ENCODE data around the gene RDH5. TPM values are rescaled to one million over a fixed set of nuclear protein-coding genes. Genes with fewer than 3 reads are reported as not detected.

The RDH5 gene
- 16.7 and 47.7 TPM in 2 replicates for total RNA-seq

GRCh38 chr12:55720071-55720564 is at the start of gene RDH5:
Gene RDH5, plus strand, starts transcription at chr12:55720393. Its CDS starts 792 bp downstream, at chr12:55721185.

GRCh38 chr12:55707841-55708694 is 12.1 kb upstream of the RDH5 start, which contains the start of gene ITGA7:
Gene ITGA7, minus strand, starts transcription at chr12:55707904. Its CDS starts 222 bp downstream, at chr12:55707682.

GRCh38 chr12:55715833-55716581 is 4.2 kb upstream of the RDH5 start, which contains the start of gene BLOC1S1:
Gene BLOC1S1, plus strand, starts transcription at chr12:55716046. Its CDS starts 6 bp downstream, at chr12:55716052.

GRCh38 chr12:55728939-55729818 is 9.0 kb downstream of the RDH5 start, which contains the start of gene CD63:
Gene CD63, minus strand, starts transcription at chr12:55729009. Its CDS starts 668 bp downstream, at chr12:55728341.

GRCh38 chr12:55742719-55743405 is 22.7 kb downstream of the RDH5 start, which contains the start of gene GDF11:
Gene GDF11, plus strand, starts transcription at chr12:55743122. Its CDS starts 195 bp downstream, at chr12:55743317.

Small RNA genes lying within 50 kb of the gene (small RNA-seq; reads per million reads assigned to genes)
- gene AC009779.1 (not detected), gene RF00017 (not detected)

Other genes with a start within 250 kb of the RDH5 start
- not detected in 2 replicates for gene OR6C68, start 228.0 kb upstream of the RDH5 start, total RNA-seq
- not detected in 2 replicates for gene OR6C4, start 170.8 kb upstream of the RDH5 start, total RNA-seq
- gene OR2AP1, start 147.9 kb upstream of the RDH5 start, total RNA-seq = not detected in 2 replicates
- not detected in 2 replicates for gene OR10P1, start 83.5 kb upstream of the RDH5 start, total RNA-seq
- 4.4 and 7.7 TPM in 2 replicates for gene ITGA7, start 12.5 kb upstream of the RDH5 start, total RNA-seq
- gene BLOC1S1, start 4.3 kb upstream of the RDH5 start, total RNA-seq = 51.0 and 56.1 TPM in 2 replicates
- 1,008 and 1,281 TPM in 2 replicates for gene CD63, start 8.6 kb downstream of the RDH5 start, total RNA-seq
- 8.1 and 9.6 TPM in 2 replicates for gene GDF11, start 22.7 kb downstream of the RDH5 start, total RNA-seq
- 34.1 and 40.0 TPM in 2 replicates for gene SARNP, start 97.3 kb downstream of the RDH5 start, total RNA-seq
- gene ORMDL2, start 97.6 kb downstream of the RDH5 start, total RNA-seq = 13.0 and 14.7 TPM in 2 replicates
- gene DNAJC14, start 109.2 kb downstream of the RDH5 start, total RNA-seq = 59.7 and 66.5 TPM in 2 replicates
- 15.4 and 16.1 TPM in 2 replicates for gene MMP19, start 122.5 kb downstream of the RDH5 start, total RNA-seq
- 25.2 and 29.8 TPM in 2 replicates for gene PYM1, start 207.5 kb downstream of the RDH5 start, total RNA-seq
- 51.0 and 60.5 TPM in 2 replicates for gene DGKA, start 210.8 kb downstream of the RDH5 start, total RNA-seq
- 1.1 and 2.9 TPM in 2 replicates for gene PMEL, start 245.6 kb downstream of the RDH5 start, total RNA-seq
- gene CDK2, start 246.4 kb downstream of the RDH5 start, total RNA-seq = 14.1 and 17.7 TPM in 2 replicates

All from hair follicle dermal papilla cell (primary cell).